ENCODE measurements around the gene MAP4K2.

MAP4K2 gene

DNA sequence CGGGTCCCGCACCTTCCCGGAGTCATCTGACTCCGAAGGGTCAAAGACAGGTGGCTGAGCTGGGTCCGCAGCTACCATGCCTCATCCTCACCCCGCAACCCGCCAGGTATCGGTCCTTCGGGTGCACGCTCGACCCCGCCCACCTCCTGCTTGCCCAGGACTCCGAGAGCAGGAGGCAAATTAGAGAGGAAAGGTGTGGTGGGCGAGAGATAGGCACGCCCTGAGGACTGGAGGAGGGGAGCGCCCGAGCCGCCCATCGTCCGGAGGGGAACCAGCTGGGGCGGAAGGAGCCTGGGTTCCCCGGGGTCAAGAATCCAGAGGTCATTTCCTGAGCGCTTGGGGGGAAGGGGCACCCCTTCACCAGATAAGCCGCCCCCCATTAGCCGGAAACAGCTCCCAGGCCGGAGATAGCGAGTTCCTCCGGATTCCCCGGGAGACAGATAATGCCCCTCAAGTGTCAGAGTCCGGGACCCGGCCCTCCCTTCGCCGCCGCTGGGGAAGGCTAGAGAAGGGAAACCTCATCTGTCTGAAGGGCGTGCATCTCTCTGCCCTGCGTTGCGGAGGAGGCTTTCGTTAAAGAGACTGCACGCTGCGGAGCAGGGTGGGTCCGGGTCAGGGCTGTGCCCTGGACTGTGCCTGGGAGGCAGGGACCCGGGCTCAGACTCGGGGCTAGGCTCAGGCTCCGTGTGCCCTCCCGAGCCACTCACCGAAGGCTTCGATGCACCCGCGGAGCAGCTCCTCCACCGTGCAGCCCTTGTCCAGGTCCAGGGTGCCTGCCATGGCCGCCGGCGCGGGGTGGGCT is 60.7 kb downstream of the MAP4K2 start:
- TF ChIP-seq YY1 (IDR thresholded peaks at IDR 0.05; ENCODE audit: low read depth) (no peak), CREB1 (IDR thresholded peaks at IDR 0.05; ENCODE audit: low read depth) (no peak), CEBPB (IDR thresholded peaks at IDR 0.05) (no peak), TEAD4 (IDR thresholded peaks at IDR 0.05) (no peak), FOXM1 (IDR thresholded peaks at IDR 0.05; ENCODE audit: borderline replicate concordance, low read depth) (no peak), RAD21 (IDR thresholded peaks at IDR 0.05; ENCODE audit: low read depth) (no peak), EP300 (IDR thresholded peaks at IDR 0.05; ENCODE audit: borderline replicate concordance) (no peak), TAF1 (IDR thresholded peaks at IDR 0.05; ENCODE audit: low read depth) (no peak), REST (IDR thresholded peaks at IDR 0.05; ENCODE audit: low read depth) (no peak), ZBTB7A (IDR thresholded peaks at IDR 0.05; ENCODE audit: low read depth) (no peak), EGR1 (IDR thresholded peaks at IDR 0.05) (no peak), NFIC (IDR thresholded peaks at IDR 0.05) (no peak), USF1 (IDR thresholded peaks at IDR 0.05) (no peak)
- TF ChIP-seq, protein P1, sequence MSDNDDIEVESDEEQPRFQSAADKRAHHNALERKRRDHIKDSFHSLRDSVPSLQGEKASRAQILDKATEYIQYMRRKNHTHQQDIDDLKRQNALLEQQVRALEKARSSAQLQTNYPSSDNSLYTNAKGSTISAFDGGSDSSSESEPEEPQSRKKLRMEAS (IDR thresholded peaks at IDR 0.05): no peak

DNA sequence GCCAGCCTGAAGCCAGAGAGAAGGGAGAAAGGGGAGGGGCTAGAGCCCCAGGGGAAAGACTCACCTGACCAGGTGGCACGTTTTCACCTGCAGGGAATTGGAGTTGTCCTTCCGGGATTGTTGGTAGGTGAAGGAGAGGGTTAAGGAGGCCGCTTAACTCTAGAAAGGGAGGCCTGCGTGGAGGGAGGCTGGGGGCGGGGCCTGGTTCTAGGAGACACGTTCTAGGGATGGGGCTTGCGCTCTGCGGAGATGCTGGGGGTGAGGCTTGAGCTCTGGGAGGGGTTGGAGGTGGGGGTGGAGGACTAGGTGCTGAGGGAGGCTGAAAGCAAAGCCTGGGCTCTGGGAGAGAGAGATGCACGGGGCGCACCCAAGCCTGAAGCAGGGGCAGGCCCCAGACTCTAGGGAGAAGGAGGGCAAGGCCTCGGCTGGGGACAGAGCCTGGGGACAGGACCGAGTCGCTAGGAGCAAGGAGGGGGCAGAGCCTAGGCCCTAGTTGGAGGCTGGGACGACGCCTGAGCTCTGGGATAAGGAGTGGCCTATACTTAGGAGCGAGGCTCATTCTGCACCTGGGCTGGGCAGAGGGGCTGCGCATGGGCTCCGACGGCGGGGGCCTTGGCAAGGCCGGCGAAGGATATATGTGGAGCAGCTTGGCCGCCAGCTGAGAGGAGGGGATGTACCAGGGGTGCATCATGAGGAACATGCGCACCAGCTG is 61.5 kb downstream of the MAP4K2 start:
- no peak for TF ChIP-seq FOXM1 (IDR thresholded peaks at IDR 0.05; ENCODE audit: borderline replicate concordance, low read depth)
- TF ChIP-seq REST (IDR thresholded peaks at IDR 0.05; ENCODE audit: low read depth): no peak
- TF ChIP-seq TAF1 (IDR thresholded peaks at IDR 0.05; ENCODE audit: low read depth): no peak
- TF ChIP-seq NFIC (IDR thresholded peaks at IDR 0.05): no peak
- no peak for TF ChIP-seq CREB1 (IDR thresholded peaks at IDR 0.05; ENCODE audit: low read depth)
- no peak for TF ChIP-seq EGR1 (IDR thresholded peaks at IDR 0.05)
- TF ChIP-seq ZBTB7A (IDR thresholded peaks at IDR 0.05; ENCODE audit: low read depth): no peak
- no peak for TF ChIP-seq USF1 (IDR thresholded peaks at IDR 0.05)
- TF ChIP-seq, protein P1 (IDR thresholded peaks at IDR 0.05): no peak
- no peak for TF ChIP-seq TCF12 (IDR thresholded peaks at IDR 0.05; ENCODE audit: low read depth)
- TF ChIP-seq CEBPB (IDR thresholded peaks at IDR 0.05): no peak
- no peak for TF ChIP-seq YY1 (IDR thresholded peaks at IDR 0.05; ENCODE audit: low read depth)
- TF ChIP-seq EP300 (IDR thresholded peaks at IDR 0.05; ENCODE audit: borderline replicate concordance): no peak
- TF ChIP-seq RAD21 (IDR thresholded peaks at IDR 0.05; ENCODE audit: low read depth): no peak
- no peak for TF ChIP-seq TEAD4 (IDR thresholded peaks at IDR 0.05)

DNA sequence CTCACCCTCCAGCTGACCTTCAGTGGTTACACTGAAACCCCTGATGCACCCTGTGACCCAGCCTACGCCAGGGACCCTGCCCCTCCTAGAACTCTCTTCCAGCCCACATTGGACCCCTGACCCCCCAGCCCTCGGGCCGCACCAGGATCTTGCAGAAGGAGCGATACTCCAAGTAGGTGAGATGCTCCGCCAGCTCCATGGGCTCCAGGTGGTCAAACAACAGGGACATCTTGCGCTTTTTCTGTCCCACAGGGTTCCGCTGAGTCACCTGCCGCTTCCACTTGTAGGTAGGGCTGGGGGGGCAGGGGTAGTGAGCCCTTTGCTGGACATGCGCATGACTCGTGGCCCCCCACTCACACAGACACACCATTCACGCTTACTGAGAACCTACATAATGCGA is 63.1 kb downstream of the MAP4K2 start:
- no peak for TF ChIP-seq TEAD4 (IDR thresholded peaks at IDR 0.05)

GRCh38 chr11:64736654-64737053 is 66.4 kb downstream of the MAP4K2 start:
- TF ChIP-seq CEBPB (IDR thresholded peaks at IDR 0.05): no peak
- TF ChIP-seq TEAD4 (IDR thresholded peaks at IDR 0.05): no peak

DNA sequence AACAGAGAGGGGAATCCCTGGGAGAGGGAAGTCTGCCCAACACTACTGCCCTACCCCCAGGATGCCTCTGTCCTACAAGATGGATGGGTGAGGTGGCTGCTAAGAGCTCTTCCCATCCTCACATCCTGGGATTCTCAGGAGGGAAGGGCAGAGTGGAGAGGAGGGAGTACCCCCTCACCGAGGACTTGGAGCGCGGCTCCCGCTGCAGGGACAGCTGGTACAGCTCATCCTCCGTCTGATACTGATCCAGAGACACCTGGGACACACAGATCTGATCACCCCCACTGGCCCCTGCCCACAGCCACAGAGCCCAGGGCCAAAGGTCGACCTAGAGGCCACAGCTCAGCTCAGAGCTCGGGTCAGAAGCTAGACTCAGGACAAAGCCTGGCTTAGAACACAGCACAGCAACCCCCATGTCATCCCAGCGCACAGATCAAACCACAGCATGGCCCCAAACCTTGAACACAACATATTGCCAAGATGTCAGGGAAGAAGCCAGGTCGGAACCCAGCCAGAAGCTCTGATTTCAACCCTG is 67.2 kb downstream of the MAP4K2 start:
- TF ChIP-seq, protein P1 (IDR thresholded peaks at IDR 0.05): no peak
- TF ChIP-seq RAD21 (IDR thresholded peaks at IDR 0.05; ENCODE audit: low read depth) (no peak), NFIC (IDR thresholded peaks at IDR 0.05) (no peak), TEAD4 (IDR thresholded peaks at IDR 0.05) (no peak), TAF1 (IDR thresholded peaks at IDR 0.05; ENCODE audit: low read depth) (no peak), USF1 (IDR thresholded peaks at IDR 0.05) (no peak), CREB1 (IDR thresholded peaks at IDR 0.05; ENCODE audit: low read depth) (no peak), ZBTB7A (IDR thresholded peaks at IDR 0.05; ENCODE audit: low read depth) (no peak), CEBPB (IDR thresholded peaks at IDR 0.05) (no peak), FOXM1 (IDR thresholded peaks at IDR 0.05; ENCODE audit: borderline replicate concordance, low read depth) (no peak), EGR1 (IDR thresholded peaks at IDR 0.05) (no peak), YY1 (IDR thresholded peaks at IDR 0.05; ENCODE audit: low read depth) (no peak), REST (IDR thresholded peaks at IDR 0.05; ENCODE audit: low read depth) (no peak), EP300 (IDR thresholded peaks at IDR 0.05; ENCODE audit: borderline replicate concordance) (no peak), TCF12 (IDR thresholded peaks at IDR 0.05; ENCODE audit: low read depth) (no peak)
